ENCODE results near the gene TTC12. TPM values are rescaled to one million over a fixed set of nuclear protein-coding genes. Genes with fewer than 3 reads are reported as not detected.

Gene TTC12
- total and polyA plus RNA-seq, 2 of the 4 experiments (the other 2 are of a cell fraction): 10.0 to 14.7 TPM

DNA sequence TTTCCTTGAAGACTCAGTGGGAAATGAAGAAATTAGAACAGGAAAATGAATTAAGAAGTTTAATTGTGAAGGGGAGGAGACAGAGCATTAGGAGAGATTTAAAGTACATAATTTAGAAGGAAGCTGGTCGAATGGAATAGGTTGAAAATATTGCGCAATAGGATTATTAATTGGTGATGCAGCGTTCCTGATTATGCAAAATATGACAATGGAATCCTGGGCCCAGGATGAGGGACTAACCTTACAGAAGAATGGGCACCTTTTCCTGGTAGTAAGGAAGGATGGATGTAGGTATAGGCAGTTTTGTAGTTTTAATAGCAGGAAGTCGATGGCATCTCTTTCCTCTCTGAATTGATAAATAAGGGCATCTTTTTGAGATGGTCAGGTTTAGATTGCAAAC lies 7.8 kb downstream of the TTC12 start:
- ChIA-PET POLR2A (ENCODE audit: unreplicated experiment) (no interaction called here), CTCF (no interaction called here)
- ATAC-seq (ENCODE audit: low read depth) (no peak), DNase-seq (no peak)
- Histone ChIP-seq H2AK9ac (replicated peaks; ENCODE audit: low read depth, low read length, poor library complexity) (no peak overlapping the region), H3K9me3 (ENCODE audit: control insufficient read depth, insufficient read depth, low read length) (no peaks in the 10 kb centered on the region), H3K79me1 (ENCODE audit: low read depth in 1 of 2, low read length in 2 of 2) (no peaks in the 10 kb centered on the region), H3K9ac (ENCODE audit: low read depth, low read length) (no peak overlapping the region), H3K36me3 (ENCODE audit: control insufficient read depth, insufficient read depth, low read length) (peaks cover 10% of the 10 kb centered on the region), H2BK5ac (ENCODE audit: low read depth, low read length, poor library complexity, severe bottlenecking) (no peak overlapping the region), H4K5ac (ENCODE audit: low read depth, low read length) (no peak overlapping the region), H3K14ac (replicated peaks; ENCODE audit: low read depth, low read length) (no peak overlapping the region), H3K27me3 (ENCODE audit: control insufficient read depth, insufficient read depth, low read length) (no peaks in the 10 kb centered on the region), H3K9me1 (ENCODE audit: insufficient read depth, low read length) (no peaks in the 10 kb centered on the region), H4K8ac (ENCODE audit: low read depth in 2 of 2, low read length in 2 of 2) (no peak overlapping the region), H3K23ac (ENCODE audit: low read depth, low read length) (no peak overlapping the region), H2AFZ (replicated peaks; ENCODE audit: low read length, poor library complexity) (no peak overlapping the region), H3K4me1 (ENCODE audit: control insufficient read depth, insufficient read depth, low read length) (no peaks in the 10 kb centered on the region), H2BK120ac (ENCODE audit: low read depth, low read length) (no peak overlapping the region), H2BK20ac (ENCODE audit: low read depth, low read length) (no peak overlapping the region), H2BK15ac (ENCODE audit: low read depth, low read length) (no peak overlapping the region), H3K4ac (ENCODE audit: low read depth, low read length) (no peak overlapping the region), H3K4me3 (ENCODE audit: insufficient read depth, low read depth, low read length) (no peak overlapping the region), H4K20me1 (ENCODE audit: insufficient read depth, low read length) (no peaks in the 10 kb centered on the region), H3K18ac (ENCODE audit: low read depth, low read length) (no peak overlapping the region), H4K91ac (ENCODE audit: insufficient read depth, low read depth, low read length) (no peak overlapping the region), H3K4me2 (ENCODE audit: low read depth, low read length) (no peak overlapping the region), H2AK5ac (ENCODE audit: low read depth, low read length) (no peak overlapping the region), H3K56ac (ENCODE audit: extremely low read depth, insufficient read depth, low read length) (no peak overlapping the region), H3K27ac (ENCODE audit: insufficient read depth, low read length) (no peak overlapping the region)
- BruUV-seq (replicated peaks): no TSS peak
- intact Hi-C loops (cut with micrococcal nuclease): no loop called here
- dilution Hi-C loops (cut with HindIII; ENCODE audit: low sequenced_read_pairs, unreplicated experiment): no loop called here
- WGBS, 2 experiments (ENCODE audit: extremely low coverage in 2 of 2, insufficient read length in 1 of 2): 73 to 100% methylated on average over 1 to 2 of the region's 4 CpGs
- TF ChIP-seq MAZ (IDR thresholded peaks at IDR 0.05; ENCODE audit: borderline replicate concordance, low read depth, low read length): no peak
- TF ChIP-seq MAFK (IDR thresholded peaks at IDR 0.05; ENCODE audit: low read depth, low read length): no peak
- peak; percentile 96 for TF ChIP-seq CEBPB (IDR thresholded peaks at IDR 0.05; ENCODE audit: low read depth, low read length)
- no peak for TF ChIP-seq FOS (IDR thresholded peaks at IDR 0.05; ENCODE audit: low read depth, low read length)
- no peak for TF ChIP-seq BHLHE40 (IDR thresholded peaks at IDR 0.05; ENCODE audit: low read depth, low read length)
- in situ Hi-C loops (cut with MboI; ENCODE audit: low sequenced_read_pairs): no loop called here

All from IMR-90 (cell line).